Hepatocyte (in vitro differentiated cells): ENCODE measurements around the gene TRAFD1. TPM values are rescaled to one million over a fixed set of nuclear protein-coding genes. Genes with fewer than 3 reads are reported as not detected.

Source experiments
- DNase-seq: peaks from one replicate; pipeline ENCODE4 v3.0.0-alpha.2; 2016; ENCODE audit warnings: low spot score
- H2AFZ ChIP-seq: fragments of 200-600 bp; sonication (generic); 2 replicates; pipeline ENCODE4 v1.6.0; 2016; ENCODE audit warnings: antibody characterized with exemption, mild to moderate bottlenecking
- H3K27ac ChIP-seq: fragments of 200-600 bp; sonication (generic); 2 replicates; pipeline ENCODE4 v1.5.1; 2016; ENCODE audit warnings: mild to moderate bottlenecking
- H3K27me3 ChIP-seq: fragments of 200-600 bp; sonication (generic); 2 replicates; pipeline ENCODE4 v1.6.1; 2016
- H3K36me3 ChIP-seq: fragments of 200-600 bp; sonication (generic); replicated peaks from 2 replicates; pipeline ENCODE4 v1.5.1; 2016; ENCODE audit warnings: low read depth; ENCODE audit not compliant: insufficient read depth
- H3K4me1 ChIP-seq: fragments of 200-600 bp; sonication (generic); 2 replicates; pipeline ENCODE4 v1.5.1; 2016; ENCODE audit warnings: mild to moderate bottlenecking, moderate library complexity; ENCODE audit not compliant: insufficient read depth
- H3K4me2 ChIP-seq: fragments of 200-600 bp; sonication (generic); 2 replicates; pipeline ENCODE4 v1.6.0; 2016
- H3K4me3 ChIP-seq: fragments of 200-600 bp; sonication (generic); 2 replicates; pipeline ENCODE4 v1.5.1; 2016; ENCODE audit warnings: mild to moderate bottlenecking
- H3K79me2 ChIP-seq: fragments of 200-600 bp; sonication (generic); 2 replicates; pipeline ENCODE4 v1.6.0; 2017; ENCODE audit warnings: mild to moderate bottlenecking
- H3K9me2 ChIP-seq: fragments of 200-600 bp; sonication (generic); replicated peaks from 2 replicates; pipeline ENCODE4 v1.6.0; 2017; ENCODE audit warnings: mild to moderate bottlenecking; ENCODE audit not compliant: insufficient read depth
- H3K9me3 ChIP-seq: fragments of 200-600 bp; sonication (generic); 2 replicates; pipeline ENCODE4 v1.5.1; 2016; ENCODE audit warnings: low read depth, mild to moderate bottlenecking
- H4K20me1 ChIP-seq: fragments of 200-600 bp; sonication (generic); 2 replicates; pipeline ENCODE4 v1.6.0; 2016; ENCODE audit warnings: mild to moderate bottlenecking; ENCODE audit not compliant: insufficient read depth, poor library complexity, severe bottlenecking
- CTCF ChIP-seq: fragments of 200-600 bp; sonication (generic); IDR thresholded peaks from 2 replicates; pipeline ENCODE4 v1.5.1; 2016; ENCODE audit warnings: antibody characterized with exemption, mild to moderate bottlenecking; ENCODE audit not compliant: poor library complexity
- EZH2 ChIP-seq: fragments of 200-600 bp; sonication (generic); IDR thresholded peaks from 2 replicates; pipeline ENCODE4 v1.6.1; 2016; ENCODE audit warnings: antibody characterized with exemption, mild to moderate bottlenecking, borderline replicate concordance
- EZH2phosphoT487 ChIP-seq: fragments of 200-600 bp; sonication (generic); IDR thresholded peaks from one replicate; pipeline ENCODE4 v1.6.1; 2018; ENCODE audit warnings: antibody characterized with exemption, mild to moderate bottlenecking, low read depth, moderate library complexity; ENCODE audit not compliant: unreplicated experiment, severe bottlenecking
- WGBS: methylation state at CpG from one replicate; pipeline ENCODE4 v1.1.6; 2016; ENCODE audit warnings: low lambda C conversion rate; ENCODE audit errors: missing lambda C conversion rate; 5-methylcytosine and 5-hydroxymethylcytosine counted together
- polyA plus RNA-seq: library from polyadenylated mRNA; unstranded; fragments of >200 nt; fragmentation: Nextera tagmentation; extraction: Ambion mirVana; gene quantifications from 2 replicates; pipeline ENCODE4 v1.2.1, GENCODE V29; 2016
- total RNA-seq: library from RNA; depleted of rRNA; stranded (reverse); fragments of >200 nt; gene quantifications from 2 replicates; pipeline ENCODE4 v1.2.3, GENCODE V29; 2014

The TRAFD1 gene
- total and polyA plus RNA-seq, 2 experiments from 2014 or later = 37.1 to 37.3 TPM

GRCh38 chr12:112192475-112192874, 67.1 kb downstream of the TRAFD1 start:
- Histone ChIP-seq H3K9me2 (no peaks in the 10 kb centered on the region), H3K27me3 (no peaks in the 10 kb centered on the region), H4K20me1 (no peaks in the 10 kb centered on the region), H3K4me2 (no peak overlapping the region), H3K79me2 (no peaks in the 10 kb centered on the region), H2AFZ (no peak overlapping the region), H3K4me3 (no peak overlapping the region), H3K9me3 (no peaks in the 10 kb centered on the region), H3K4me1 (no peaks in the 10 kb centered on the region), H3K27ac (no peak overlapping the region), H3K36me3 (no peaks in the 10 kb centered on the region)
- WGBS = 97% methylated on average over 13 of the region's 13 CpGs
- DNase-seq = no peak
- TF ChIP-seq EZH2 (no peak), EZH2phosphoT487 (no peak), CTCF (no peak)

GRCh38 chr12:112194601-112195247, 69.4 kb downstream of the TRAFD1 start:
- no peaks in the 10 kb centered on the region for H3K36me3 ChIP-seq
- H3K9me3 ChIP-seq = no peaks in the 10 kb centered on the region
- H3K27me3 ChIP-seq = no peaks in the 10 kb centered on the region
- no peaks in the 10 kb centered on the region for H4K20me1 ChIP-seq
- H3K27ac ChIP-seq = no peak overlapping the region
- no peak overlapping the region for H2AFZ ChIP-seq
- no peak overlapping the region for H3K4me2 ChIP-seq
- TF ChIP-seq EZH2phosphoT487 = no peak
- TF ChIP-seq EZH2 = no peak
- TF ChIP-seq CTCF = no peak
- DNase-seq = no peak
- WGBS = 97% methylated on average over 20 of the region's 20 CpGs
- H3K79me2 ChIP-seq = no peaks in the 10 kb centered on the region
- H3K4me3 ChIP-seq = no peak overlapping the region
- H3K4me1 ChIP-seq = no peaks in the 10 kb centered on the region
- H3K9me2 ChIP-seq = no peaks in the 10 kb centered on the region

- H3K9me3 ChIP-seq = no peaks in the 10 kb centered on the region
- H2AFZ ChIP-seq = no peak overlapping the region
- H3K9me2 ChIP-seq = no peaks in the 10 kb centered on the region
- DNase-seq = no peak
- H3K36me3 ChIP-seq = no peaks in the 10 kb centered on the region
- no peak overlapping the region for H3K27ac ChIP-seq
- H3K4me1 ChIP-seq = no peaks in the 10 kb centered on the region
- H4K20me1 ChIP-seq = no peaks in the 10 kb centered on the region
- H3K27me3 ChIP-seq = no peaks in the 10 kb centered on the region
- 93% methylated on average over 9 of the region's 9 CpGs for WGBS
- no peak overlapping the region for H3K4me2 ChIP-seq
- no peak for TF ChIP-seq CTCF
- TF ChIP-seq EZH2 = no peak
- TF ChIP-seq EZH2phosphoT487 = no peak
- H3K4me3 ChIP-seq = no peak overlapping the region
- H3K79me2 ChIP-seq = no peaks in the 10 kb centered on the region
These were observed 71.0 kb downstream of the TRAFD1 start for GRCh38 chr12:112196196-112196875.
